Stimulated activated naive CD8-positive, alpha-beta T cell treated with anti-CD3 and anti-CD28 coated beads, Interleukin-15, amount 100 ng/mL, for 72 hours (primary cell): ENCODE results near the gene SPTBN1.
A peak's percentile ranks its signal among the peaks of the same experiment; 100 is the strongest.

Experiments
- ATAC-seq: fragments of 150-1000 bp; cut with Tn5 transposase; 2 replicates; pipeline ENCODE4 v1.10.0; 2021; ENCODE audit warnings: mild to moderate bottlenecking, moderate library complexity
- DNase-seq, 2 donors: peaks; one replicate each; pipeline ENCODE4 v3.0.0; 2021 to 2022
- H3K27ac Mint-ChIP-seq, 2 donors: one replicate each; pipeline ENCODE4 v1.8.0; 2022; ENCODE audit warnings: mild to moderate bottlenecking in 2 of 2, mixed read lengths in 2 of 2, moderate library complexity in 2 of 2
- H3K27me3 Mint-ChIP-seq: one replicate; pipeline ENCODE4 v1.8.0; 2022; ENCODE audit warnings: mixed read lengths
- H3K4me1 Mint-ChIP-seq: one replicate; pipeline ENCODE4 v1.8.0; 2022; ENCODE audit warnings: mild to moderate bottlenecking, mixed read lengths
- H3K4me3 Mint-ChIP-seq, 2 donors: one replicate each; pipeline ENCODE4 v1.8.0; 2022; ENCODE audit warnings: mild to moderate bottlenecking in 2 of 2, mixed read lengths in 2 of 2, moderate library complexity in 1 of 2
- H3K9me3 Mint-ChIP-seq, 2 donors: one replicate each; pipeline ENCODE4 v1.8.0; 2022; ENCODE audit warnings: mixed read lengths in 2 of 2

Gene SPTBN1

DNA sequence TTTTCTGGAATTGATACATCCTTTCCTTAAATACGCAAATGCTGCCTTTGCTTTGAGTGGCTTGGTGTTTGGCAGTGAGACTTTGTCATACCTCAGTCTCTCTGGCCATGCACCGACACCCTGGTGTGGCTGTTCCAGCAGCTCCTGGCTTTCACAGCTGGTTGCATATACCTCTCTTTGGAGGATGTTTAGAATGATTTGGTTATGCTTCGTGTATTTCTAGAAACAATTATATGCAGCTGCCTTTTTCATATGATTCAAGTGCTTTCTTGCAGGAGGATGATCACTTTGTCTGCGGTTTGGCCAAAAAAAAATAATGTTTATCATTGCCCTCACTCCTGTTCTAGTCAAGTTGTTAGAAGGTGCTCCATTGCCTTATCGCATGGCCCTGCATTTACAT is 172.3 kb downstream of the SPTBN1 start:
- Mint-ChIP-seq H3K27ac (no peak overlapping the region), H3K4me3 (no peak overlapping the region), H3K9me3 (no peaks in the 10 kb centered on the region), H3K27me3 (no peaks in the 10 kb centered on the region), H3K4me1 (peaks cover 36% of the 10 kb centered on the region)
- ATAC-seq (no peak), DNase-seq (no peak)

DNA sequence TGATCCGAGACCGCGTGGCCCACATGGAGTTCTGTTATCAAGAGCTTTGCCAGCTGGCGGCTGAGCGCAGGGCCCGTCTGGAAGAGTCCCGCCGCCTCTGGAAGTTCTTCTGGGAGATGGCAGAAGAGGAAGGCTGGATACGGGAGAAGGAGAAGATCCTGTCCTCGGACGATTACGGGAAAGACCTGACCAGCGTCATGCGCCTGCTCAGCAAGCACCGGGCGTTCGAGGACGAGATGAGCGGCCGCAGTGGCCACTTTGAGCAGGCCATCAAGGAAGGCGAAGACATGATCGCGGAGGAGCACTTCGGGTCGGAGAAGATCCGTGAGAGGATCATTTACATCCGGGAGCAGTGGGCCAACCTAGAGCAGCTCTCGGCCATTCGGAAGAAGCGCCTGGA is 172.8 kb downstream of the SPTBN1 start:
- Mint-ChIP-seq H3K27ac (no peak overlapping the region), H3K4me3 (no peak overlapping the region), H3K4me1 (peaks cover 42% of the 10 kb centered on the region), H3K9me3 (no peaks in the 10 kb centered on the region), H3K27me3 (no peaks in the 10 kb centered on the region)
- DNase-seq = no peak
- no peak for ATAC-seq

GRCh38 chr2:54629390-54629789 is 173.3 kb downstream of the SPTBN1 start:
- no peaks in the 10 kb centered on the region for H3K9me3 Mint-ChIP-seq
- ATAC-seq (no peak), DNase-seq (no peak)
- H3K27me3 Mint-ChIP-seq = no peaks in the 10 kb centered on the region
- no peak overlapping the region for H3K27ac Mint-ChIP-seq
- H3K4me3 Mint-ChIP-seq = no peak overlapping the region
- peaks cover 46% of the 10 kb centered on the region for H3K4me1 Mint-ChIP-seq

DNA sequence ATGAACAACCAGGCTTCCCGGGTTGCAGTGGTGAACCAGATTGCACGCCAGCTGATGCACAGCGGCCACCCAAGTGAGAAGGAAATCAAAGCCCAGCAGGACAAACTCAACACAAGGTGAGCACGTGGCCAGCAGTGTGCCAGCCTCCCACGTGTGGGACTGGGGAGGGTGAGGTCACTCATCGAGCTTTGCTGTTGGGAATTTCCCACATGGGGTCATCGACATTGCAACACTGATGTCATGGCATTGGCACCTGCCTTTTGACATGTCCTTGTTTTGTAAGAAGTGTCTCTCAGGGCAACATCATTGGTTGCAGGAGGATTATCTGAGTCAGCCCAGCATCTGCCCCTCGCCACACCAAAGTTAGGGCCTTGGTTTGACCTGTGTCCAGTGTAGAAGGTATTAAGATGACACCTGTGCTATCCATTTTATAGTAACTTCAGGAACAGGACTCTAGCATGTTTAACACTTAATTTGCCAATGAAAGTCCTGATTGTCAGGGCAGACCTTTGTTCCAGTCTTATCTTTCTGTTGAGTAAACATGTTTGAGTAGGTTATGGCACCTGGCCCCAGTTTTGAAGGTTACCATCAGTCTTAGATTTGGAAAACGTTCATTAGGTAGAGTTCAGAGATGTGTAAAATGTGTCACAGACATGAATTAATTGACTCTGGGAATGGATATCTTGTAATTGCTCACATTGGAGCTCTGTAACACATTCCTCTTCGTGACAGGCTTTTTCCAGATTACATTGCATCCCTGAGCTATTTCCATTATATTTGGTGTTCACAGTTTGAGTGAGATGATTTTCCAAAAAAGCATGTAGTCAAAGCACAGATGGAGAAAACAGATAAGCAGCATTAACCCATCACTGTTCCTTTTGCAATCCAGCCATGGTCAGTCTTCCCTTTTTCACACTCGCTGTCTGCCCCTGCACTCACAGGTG is 174.1 kb downstream of the SPTBN1 start:
- peaks cover 54% of the 10 kb centered on the region for H3K4me1 Mint-ChIP-seq

DNA sequence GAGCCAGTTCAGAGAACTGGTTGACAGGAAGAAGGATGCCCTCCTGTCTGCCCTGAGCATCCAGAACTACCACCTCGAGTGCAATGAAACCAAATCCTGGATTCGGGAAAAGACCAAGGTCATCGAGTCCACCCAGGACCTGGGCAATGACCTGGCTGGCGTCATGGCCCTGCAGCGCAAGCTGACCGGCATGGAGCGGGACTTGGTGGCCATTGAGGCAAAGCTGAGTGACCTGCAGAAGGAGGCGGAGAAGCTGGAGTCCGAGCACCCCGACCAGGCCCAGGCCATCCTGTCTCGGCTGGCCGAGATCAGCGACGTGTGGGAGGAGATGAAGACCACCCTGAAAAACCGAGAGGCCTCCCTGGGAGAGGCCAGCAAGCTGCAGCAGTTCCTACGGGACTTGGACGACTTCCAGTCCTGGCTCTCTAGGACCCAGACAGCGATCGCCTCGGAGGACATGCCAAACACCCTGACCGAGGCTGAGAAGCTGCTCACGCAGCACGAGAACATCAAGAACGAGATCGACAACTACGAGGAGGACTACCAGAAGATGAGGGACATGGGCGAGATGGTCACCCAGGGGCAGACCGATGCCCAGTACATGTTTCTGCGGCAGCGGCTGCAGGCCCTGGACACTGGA is 174.9 kb downstream of the SPTBN1 start:
- Mint-ChIP-seq H3K4me1 (peaks cover 59% of the 10 kb centered on the region), H3K4me3 (no peak overlapping the region), H3K27me3 (no peaks in the 10 kb centered on the region), H3K27ac (peak overlapping the region in 1 of 2 donors; percentile 36), H3K9me3 (no peaks in the 10 kb centered on the region)
- ATAC-seq (no peak), DNase-seq (no peak)

More for the DNA sequence above, 174.1 kb downstream of the SPTBN1 start:
- DNase-seq (peak in 1 of 2 donors; percentile 31), ATAC-seq (peak; percentile 69)
- Mint-ChIP-seq H3K9me3 (no peaks in the 10 kb centered on the region), H3K27me3 (no peaks in the 10 kb centered on the region), H3K4me3 (no peak overlapping the region), H3K27ac (peak overlapping the region in 1 of 2 donors; percentile 36)

DNA sequence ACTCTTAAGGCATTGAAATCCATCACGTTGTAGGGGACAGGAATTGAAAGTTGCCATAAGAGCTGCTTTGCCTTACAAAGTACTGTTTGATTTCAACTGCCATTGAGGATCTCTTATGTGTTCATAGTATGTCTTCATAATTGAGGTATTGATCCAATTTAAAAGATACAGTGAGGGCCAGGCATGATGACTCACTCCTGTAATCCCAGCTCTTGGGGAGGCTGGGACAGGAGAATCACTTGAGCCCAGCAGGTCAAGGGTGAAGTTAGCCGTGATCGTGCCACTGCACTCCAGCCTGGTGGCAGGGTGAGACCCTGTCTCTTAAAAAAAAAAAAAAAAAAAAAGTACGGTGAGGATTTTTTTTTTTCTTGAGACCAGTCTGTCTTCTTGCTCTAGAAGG is 175.6 kb downstream of the SPTBN1 start:
- peak overlapping the region in 1 of 2 donors; percentile 78 for H3K27ac Mint-ChIP-seq
- DNase-seq (no peak), ATAC-seq (no peak)
- no peaks in the 10 kb centered on the region for H3K9me3 Mint-ChIP-seq
- no peaks in the 10 kb centered on the region for H3K27me3 Mint-ChIP-seq
- H3K4me3 Mint-ChIP-seq = no peak overlapping the region
- H3K4me1 Mint-ChIP-seq = peaks cover 64% of the 10 kb centered on the region

GRCh38 chr2:54632733-54633692 is 176.9 kb downstream of the SPTBN1 start:
- DNase-seq = no peak
- Mint-ChIP-seq H3K27me3 (no peaks in the 10 kb centered on the region), H3K27ac (no peak overlapping the region), H3K4me1 (peaks cover 64% of the 10 kb centered on the region), H3K9me3 (no peaks in the 10 kb centered on the region), H3K4me3 (no peak overlapping the region)
- ATAC-seq = no peak

- Mint-ChIP-seq H3K9me3 (no peaks in the 10 kb centered on the region), H3K27ac (peak overlapping the region; percentile 72 to 80), H3K4me3 (peak overlapping the region in 1 of 2 donors; percentile 13)
Observed at GRCh38 chr2:54634021-54634420, 177.9 kb downstream of the SPTBN1 start.

GRCh38 chr2:54634564-54635511 is 178.7 kb downstream of the SPTBN1 start:
- Mint-ChIP-seq H3K9me3 (no peaks in the 10 kb centered on the region), H3K4me3 (peak overlapping the region; percentile 13 to 41), H3K27ac (peak overlapping the region; percentile 72 to 80), H3K4me1 (peaks cover 66% of the 10 kb centered on the region), H3K27me3 (no peaks in the 10 kb centered on the region)
- ATAC-seq = peak; percentile 60
- DNase-seq = peak in 1 of 2 donors; percentile 14

More at GRCh38 chr2:54634021-54634420, 177.9 kb downstream of the SPTBN1 start:
- no peak for ATAC-seq
- Mint-ChIP-seq H3K4me1 (peaks cover 63% of the 10 kb centered on the region), H3K27me3 (no peaks in the 10 kb centered on the region)
- no peak for DNase-seq

DNA sequence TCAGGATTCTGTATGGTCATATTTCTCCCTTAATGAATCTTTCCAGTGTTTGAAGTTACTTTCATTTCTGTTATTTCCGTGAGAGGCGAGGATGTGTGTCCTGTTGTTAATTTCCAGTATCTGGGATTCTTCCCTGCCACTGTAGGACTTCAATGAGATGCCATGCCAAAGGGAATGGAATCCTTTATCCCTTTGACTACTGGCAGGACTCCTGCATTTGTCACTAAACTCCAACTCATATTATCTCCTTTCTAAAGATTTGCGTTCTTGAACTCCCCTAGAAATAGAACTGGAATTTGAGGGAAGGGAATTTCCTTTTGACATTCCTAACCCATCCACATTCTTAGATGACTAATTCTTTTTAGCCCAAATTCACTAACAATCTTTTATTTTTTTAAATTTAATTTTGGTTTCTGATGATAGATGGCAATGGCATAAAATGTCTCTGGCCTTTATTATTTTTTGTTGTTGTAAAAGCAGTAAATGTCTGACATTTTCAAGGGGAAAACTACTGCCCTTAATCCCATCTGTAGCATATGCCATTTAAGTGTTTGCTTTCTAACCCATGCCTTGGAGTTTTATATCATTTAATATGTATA is 179.5 kb downstream of the SPTBN1 start:
- DNase-seq (no peak), ATAC-seq (no peak)
- peaks cover 60% of the 10 kb centered on the region for H3K4me1 Mint-ChIP-seq
- no peak overlapping the region for H3K4me3 Mint-ChIP-seq
- peak overlapping the region in 1 of 2 donors; percentile 59 for H3K27ac Mint-ChIP-seq
- no peaks in the 10 kb centered on the region for H3K9me3 Mint-ChIP-seq
- H3K27me3 Mint-ChIP-seq = no peaks in the 10 kb centered on the region

DNA sequence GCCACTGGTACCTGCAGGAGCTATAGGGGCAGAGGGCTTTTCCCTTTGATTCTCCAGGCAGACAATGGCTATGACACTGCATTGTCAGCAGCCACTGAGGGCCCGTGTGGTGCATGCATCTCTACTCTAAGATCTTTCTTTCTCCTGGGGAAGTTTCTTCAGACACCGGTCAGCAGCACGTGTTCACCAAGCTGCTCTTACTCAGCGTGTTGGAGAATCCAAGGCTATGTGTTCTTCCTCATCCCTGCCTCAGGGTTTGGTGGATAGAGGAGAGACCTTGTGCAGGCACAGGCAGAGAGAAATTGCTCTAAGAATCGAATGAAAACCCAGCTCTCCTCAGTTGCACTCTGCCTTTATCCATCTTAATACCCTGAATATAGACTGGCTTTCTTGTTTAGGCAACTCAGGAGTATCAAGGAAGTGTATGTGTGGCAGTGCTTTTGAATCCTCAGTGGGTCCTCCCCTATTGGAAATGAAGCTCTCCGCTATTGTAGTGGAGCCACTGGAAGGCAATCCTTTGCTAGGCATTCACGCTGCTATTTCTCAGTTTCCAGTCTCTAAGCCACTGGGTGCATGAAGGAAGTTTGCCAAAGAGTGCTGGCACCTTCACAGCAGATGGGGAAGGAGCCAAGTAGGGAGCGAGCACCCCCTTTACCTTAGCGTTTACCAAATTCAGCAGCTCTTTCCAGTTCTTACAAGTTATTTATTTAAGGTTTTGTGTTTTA is 180.4 kb downstream of the SPTBN1 start:
- ATAC-seq (no peak), DNase-seq (no peak)
- H3K27ac Mint-ChIP-seq = peak overlapping the region in 1 of 2 donors; percentile 65
- H3K9me3 Mint-ChIP-seq = no peaks in the 10 kb centered on the region
- H3K27me3 Mint-ChIP-seq = no peaks in the 10 kb centered on the region
- H3K4me3 Mint-ChIP-seq = no peak overlapping the region
- H3K4me1 Mint-ChIP-seq = peaks cover 60% of the 10 kb centered on the region

DNA sequence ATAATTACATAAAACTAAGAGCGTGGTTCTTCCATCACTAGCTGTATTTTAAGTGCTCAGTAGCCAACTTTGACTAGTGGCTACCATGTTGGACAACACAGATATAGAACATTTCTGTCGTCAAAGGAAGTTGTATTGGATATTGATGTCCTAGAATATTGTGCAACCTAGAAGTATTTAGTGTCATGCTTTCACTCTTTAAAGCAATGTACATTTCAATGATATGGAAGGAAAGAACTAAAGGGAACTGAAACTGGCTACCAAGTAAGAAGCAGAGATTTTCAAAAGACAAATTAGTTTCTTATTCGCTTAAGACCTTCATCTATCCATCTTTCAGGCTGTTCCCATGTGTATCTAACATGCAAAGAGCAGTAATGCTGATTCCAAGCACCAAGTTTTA is 182.0 kb downstream of the SPTBN1 start:
- no peak for DNase-seq

DNA sequence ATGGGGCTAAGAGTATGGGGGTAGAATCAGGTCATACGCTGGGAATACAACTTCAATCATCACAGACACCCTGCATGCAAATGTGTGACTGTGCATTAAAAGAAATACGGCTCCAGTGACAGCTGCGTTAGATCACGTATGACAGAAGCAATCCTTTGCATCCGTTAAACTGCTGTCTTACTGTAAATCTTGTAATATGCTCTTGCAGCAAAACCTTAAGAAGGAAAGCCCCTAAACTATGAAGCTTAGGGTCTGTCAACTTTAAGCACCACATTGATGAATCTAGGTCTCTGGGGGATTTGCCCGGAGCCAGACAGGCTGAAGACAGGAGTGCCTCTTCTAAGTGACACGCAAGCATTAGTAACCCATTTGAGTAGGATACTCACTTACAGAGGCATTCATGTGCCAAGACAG is 182.7 kb downstream of the SPTBN1 start:
- ATAC-seq = no peak
- Mint-ChIP-seq H3K4me1 (peaks cover 44% of the 10 kb centered on the region), H3K4me3 (no peak overlapping the region), H3K27ac (peak overlapping the region in 1 of 2 donors; percentile 15), H3K9me3 (no peaks in the 10 kb centered on the region), H3K27me3 (no peaks in the 10 kb centered on the region)
- no peak for DNase-seq

More for the DNA sequence above, 182.0 kb downstream of the SPTBN1 start:
- H3K4me1 Mint-ChIP-seq = peaks cover 50% of the 10 kb centered on the region
- ATAC-seq = no peak
- H3K9me3 Mint-ChIP-seq = no peaks in the 10 kb centered on the region
- no peaks in the 10 kb centered on the region for H3K27me3 Mint-ChIP-seq
- no peak overlapping the region for H3K4me3 Mint-ChIP-seq
- H3K27ac Mint-ChIP-seq = no peak overlapping the region
